GM11168 (cell line): ENCODE data around the gene SH3BP4.

Source experiments
- in situ Hi-C: fragments of 300-500 bp; cut with MboI; formaldehyde crosslinking; loops from one replicate; pipeline ENCODE4 v1.12.0; 2022; ENCODE audit warnings: low sequenced_read_pairs; ENCODE audit not compliant: unreplicated experiment

The SH3BP4 gene

DNA sequence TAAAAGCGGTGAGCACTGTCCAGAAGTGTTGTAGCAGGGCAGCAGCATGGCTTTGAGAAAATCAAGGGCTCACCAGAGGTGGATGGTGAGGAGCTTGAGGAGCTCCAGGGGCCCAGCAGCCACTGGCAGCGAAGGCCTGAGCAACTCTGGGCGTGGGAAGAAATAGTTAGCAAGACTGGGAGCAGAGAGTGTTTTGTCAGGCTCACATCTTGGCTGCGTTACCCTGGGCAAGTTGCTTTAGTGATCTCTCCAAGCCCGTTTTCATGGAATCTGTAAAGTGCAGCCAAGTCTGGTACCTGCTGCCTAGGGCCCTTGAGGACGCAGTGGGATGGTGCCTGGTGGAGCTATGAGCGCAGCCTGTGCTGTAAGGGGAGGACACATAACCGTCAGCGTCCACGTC is 78.3 kb downstream of the SH3BP4 start:
- in situ Hi-C loops: no loop called here

DNA sequence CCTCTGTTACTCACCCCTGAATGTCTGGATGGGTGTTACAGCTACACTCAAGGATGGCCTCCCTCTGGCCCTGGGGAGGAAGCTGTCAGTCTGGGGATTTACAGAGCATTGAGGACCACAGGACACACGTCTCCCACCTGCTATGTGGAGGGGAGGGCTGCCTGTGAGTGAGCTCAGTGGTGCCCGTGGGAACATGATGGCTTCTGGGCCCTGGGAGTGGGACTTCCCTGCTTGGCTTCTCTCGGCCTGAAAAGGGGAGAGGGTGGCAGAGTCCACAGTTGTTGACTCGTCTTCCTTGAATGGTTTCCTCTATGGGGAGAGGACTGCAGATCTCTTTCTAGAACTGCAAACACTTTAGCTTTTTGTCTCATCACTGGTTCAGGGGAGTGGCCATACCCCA is 79.1 kb downstream of the SH3BP4 start:
- in situ Hi-C loops: no loop called here

DNA sequence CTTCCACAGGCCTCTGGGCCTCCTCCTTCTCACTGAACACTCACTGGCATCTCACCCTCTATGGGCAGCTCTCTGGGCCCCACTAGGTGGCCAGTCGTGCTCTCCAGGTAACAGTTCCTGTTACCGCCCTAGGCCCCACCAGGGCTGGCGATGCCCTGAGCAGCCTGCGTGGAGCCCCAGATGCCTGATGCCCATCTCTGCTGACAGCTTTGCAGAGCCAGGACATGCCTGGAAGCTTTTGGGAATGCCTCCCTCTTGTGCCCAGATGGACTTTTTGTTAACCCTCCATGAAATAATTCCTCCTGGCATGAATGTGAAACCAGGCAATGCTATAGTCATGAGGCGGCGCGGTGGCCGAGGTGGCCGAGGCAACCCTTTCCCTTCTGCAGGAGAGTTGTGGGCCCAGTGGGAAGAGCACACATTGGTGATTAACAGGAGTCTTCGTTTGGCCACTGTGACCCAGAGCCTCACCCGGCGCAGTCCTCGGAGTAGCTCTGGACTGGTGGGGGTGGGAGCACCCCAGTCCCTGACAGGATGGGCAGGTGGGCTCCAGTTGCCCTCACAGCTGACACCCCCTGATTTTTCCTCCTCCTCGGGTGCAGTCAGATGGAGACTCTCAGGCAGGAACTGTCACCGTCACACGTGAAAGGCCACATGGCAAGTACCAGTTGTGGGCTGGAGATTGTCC is 80.0 kb downstream of the SH3BP4 start:
- in situ Hi-C loops: no loop called here

DNA sequence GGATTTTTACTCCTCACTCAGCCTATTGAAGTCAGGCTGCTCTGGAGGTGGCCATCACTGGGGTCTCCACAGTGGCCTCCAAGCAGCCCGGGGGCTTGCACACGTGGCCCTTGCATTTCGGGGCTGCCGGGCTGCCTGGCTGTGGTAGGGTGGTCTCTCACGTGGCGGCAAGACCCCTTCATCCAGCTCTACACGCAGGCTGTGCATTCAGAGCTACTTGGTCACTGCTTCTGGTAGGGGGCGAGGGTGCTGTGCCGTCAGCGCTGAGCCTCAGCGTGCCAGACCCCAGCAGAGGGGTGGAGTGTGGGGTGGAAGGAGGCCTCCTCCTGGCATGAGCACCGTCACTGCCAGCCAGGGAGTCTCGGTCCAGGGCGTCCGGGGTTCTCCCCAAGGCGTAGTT is 80.6 kb downstream of the SH3BP4 start:
- in situ Hi-C loops: no loop called here

DNA sequence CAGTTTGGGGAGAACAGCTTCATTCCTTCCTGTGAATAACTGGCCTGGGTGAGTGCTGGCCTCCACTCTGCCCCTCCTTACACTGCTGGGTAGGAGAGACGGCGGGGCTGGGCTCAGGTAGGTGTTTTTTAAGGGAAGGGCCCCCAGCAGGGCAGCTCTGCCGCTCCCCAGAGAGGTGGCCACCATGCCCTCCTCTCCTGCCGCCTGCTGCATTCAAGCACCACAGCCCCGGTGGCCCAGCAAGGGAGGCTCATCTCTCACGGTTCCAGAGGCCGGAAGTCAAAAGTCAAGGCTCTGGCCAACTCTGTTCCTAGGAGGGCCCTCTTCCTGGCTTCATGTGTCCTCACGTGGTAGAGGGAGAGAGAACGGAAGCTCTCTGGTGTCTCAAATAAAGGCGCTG is 81.1 kb downstream of the SH3BP4 start:
- in situ Hi-C loops: no loop called here

DNA sequence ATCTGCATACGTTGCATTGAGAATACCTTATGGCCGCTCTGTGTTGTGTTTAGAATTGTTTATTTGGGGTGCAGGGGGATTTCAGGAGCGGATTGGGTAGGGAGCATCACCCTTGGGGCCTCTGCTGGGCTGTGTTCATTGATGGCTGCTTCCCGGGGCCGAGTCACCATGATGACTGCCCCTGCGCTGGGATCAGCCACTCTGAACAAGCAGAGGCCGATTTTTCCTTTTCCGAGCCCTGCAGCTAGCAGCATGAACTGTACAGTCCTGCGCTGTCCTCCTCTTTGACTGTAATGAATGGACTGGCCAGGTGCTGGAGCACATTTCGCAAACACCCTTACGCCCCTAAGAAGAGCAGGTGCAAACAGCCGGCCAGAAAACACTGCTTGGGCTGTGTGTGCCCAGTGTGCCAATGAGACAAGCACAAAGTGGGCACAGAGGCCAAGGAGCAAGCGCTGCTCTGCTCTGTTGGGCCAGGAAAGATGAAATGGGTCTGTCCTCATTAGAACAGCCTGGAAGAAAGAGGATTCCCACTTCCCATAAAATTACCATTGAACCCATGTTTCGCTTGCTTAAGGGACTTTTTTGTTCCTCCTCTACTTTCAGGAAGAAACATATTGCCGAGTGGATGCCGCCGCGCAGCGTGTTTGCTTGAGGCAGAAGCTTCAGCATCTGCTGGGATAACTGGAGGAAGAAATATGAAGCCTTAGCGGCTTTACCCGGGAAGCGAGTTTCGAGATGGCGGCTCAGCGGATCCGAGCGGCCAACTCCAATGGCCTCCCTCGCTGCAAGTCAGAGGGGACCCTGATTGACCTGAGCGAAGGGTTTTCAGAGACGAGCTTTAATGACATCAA is 82.7 kb downstream of the SH3BP4 start:
- in situ Hi-C loops: no loop called here

DNA sequence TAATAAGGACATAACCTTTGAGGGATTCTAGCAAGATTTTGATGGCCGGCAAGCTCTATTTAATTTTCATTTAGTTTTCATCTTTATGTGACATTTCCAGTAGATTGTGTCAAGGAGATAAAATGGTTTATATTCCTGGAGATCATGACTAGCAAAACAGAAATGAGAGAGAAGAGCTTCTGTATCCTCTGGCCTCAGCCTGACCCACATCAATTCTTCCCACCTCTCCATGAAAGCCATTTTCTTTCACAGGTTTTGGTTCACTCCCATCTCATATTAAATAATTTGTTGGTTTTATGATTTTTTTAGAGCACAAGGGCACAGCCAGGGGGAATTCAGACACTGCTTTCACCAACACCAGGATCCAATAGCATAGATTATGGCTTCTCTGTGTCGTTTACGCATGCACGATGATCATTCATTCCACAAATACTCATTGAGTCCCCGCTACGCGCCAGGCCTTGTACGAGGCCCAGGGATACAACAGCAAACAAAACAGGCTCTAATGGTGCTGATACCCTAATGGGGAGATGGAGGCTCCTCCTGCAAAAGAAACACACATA is 85.9 kb downstream of the SH3BP4 start:
- in situ Hi-C loops: no loop called here

DNA sequence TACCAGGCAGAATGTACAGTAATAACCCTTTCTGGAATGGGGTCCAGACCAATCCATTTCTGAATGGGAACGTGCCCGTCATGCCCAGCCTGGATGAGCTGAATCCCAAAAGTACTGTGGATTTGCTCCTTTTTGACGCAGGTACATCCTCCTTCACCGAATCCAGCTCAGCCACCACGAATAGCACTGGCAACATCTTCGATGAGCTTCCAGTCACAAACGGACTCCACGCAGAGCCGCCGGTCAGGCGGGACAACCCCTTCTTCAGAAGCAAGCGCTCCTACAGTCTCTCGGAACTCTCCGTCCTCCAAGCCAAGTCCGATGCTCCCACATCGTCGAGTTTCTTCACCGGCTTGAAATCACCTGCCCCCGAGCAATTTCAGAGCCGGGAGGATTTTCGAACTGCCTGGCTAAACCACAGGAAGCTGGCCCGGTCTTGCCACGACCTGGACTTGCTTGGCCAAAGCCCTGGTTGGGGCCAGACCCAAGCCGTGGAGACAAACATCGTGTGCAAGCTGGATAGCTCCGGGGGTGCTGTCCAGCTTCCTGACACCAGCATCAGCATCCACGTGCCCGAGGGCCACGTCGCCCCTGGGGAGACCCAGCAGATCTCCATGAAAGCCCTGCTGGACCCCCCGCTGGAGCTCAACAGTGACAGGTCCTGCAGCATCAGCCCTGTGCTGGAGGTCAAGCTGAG is 89.6 kb downstream of the SH3BP4 start:
- in situ Hi-C loops: no loop called here

DNA sequence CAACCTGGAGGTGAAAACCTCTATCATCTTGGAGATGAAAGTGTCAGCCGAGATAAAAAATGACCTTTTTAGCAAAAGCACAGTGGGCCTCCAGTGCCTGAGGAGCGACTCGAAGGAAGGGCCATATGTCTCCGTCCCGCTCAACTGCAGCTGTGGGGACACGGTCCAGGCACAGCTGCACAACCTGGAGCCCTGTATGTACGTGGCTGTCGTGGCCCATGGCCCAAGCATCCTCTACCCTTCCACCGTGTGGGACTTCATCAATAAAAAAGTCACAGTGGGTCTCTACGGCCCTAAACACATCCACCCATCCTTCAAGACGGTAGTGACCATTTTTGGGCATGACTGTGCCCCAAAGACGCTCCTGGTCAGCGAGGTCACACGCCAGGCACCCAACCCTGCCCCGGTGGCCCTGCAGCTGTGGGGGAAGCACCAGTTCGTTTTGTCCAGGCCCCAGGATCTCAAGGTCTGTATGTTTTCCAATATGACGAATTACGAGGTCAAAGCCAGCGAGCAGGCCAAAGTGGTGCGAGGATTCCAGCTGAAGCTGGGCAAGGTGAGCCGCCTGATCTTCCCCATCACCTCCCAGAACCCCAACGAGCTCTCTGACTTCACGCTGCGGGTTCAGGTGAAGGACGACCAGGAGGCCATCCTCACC is 90.2 kb downstream of the SH3BP4 start:
- in situ Hi-C loops: no loop called here

DNA sequence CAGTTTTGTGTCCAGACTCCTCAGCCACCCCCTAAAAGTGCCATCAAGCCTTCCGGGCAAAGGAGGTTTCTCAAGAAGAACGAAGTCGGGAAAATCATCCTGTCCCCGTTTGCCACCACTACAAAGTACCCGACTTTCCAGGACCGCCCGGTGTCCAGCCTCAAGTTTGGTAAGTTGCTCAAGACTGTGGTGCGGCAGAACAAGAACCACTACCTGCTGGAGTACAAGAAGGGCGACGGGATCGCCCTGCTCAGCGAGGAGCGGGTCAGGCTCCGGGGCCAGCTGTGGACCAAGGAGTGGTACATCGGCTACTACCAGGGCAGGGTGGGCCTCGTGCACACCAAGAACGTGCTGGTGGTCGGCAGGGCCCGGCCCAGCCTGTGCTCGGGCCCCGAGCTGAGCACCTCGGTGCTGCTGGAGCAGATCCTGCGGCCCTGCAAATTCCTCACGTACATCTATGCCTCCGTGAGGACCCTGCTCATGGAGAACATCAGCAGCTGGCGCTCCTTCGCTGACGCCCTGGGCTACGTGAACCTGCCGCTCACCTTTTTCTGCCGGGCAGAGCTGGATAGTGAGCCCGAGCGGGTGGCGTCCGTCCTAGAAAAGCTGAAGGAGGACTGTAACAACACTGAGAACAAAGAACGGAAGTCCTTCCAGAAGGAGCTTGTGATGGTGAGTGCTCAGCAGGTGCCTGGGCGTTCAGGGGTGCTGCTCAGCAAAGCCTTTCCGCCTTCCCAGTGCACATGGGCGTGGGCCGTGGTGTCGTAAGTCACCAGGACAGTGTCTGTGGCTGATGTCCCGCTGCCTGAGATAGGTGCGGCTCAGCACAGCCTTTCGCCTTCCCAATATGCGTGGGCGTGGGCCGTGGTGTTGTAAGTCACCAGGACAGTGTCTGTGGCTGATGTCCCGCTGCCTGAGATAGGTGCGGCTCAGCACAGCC is 91.0 kb downstream of the SH3BP4 start:
- in situ Hi-C loops: no loop called here

DNA sequence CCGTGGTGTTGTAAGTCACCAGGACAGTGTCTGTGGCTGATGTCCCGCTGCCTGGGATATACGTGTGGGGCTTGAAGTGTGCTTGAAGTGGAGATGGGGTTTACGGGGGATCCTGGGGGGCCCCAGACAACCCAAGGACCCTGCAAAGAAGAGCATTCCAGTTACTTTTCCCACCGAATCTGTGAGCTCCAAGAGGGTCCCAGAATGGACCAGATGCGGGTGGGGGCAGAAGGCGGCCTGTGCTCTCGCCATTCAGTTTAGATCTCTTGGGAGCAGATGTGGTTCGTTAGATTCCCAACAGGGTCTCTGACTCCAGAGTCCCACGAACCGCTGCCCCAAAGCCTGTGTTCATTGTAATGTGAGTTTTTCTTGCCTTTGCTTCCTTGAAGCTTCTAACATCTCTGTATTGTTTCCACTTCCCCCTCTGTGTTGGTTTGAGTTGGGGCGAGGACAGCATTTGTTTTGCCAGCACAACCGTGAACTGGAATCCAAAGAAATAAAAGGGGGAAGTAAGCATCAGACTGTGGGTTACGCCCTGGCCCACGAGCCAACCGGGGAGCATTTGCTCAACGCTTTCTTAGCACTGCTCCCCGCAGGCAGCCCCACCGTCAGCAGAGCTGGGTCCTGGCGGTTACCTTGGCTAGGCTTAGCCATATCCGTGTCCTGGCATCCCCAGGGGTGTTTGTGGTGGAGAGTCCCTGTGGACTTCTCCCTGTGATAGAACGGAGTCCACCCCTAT is 92.1 kb downstream of the SH3BP4 start:
- in situ Hi-C loops: no loop called here

DNA sequence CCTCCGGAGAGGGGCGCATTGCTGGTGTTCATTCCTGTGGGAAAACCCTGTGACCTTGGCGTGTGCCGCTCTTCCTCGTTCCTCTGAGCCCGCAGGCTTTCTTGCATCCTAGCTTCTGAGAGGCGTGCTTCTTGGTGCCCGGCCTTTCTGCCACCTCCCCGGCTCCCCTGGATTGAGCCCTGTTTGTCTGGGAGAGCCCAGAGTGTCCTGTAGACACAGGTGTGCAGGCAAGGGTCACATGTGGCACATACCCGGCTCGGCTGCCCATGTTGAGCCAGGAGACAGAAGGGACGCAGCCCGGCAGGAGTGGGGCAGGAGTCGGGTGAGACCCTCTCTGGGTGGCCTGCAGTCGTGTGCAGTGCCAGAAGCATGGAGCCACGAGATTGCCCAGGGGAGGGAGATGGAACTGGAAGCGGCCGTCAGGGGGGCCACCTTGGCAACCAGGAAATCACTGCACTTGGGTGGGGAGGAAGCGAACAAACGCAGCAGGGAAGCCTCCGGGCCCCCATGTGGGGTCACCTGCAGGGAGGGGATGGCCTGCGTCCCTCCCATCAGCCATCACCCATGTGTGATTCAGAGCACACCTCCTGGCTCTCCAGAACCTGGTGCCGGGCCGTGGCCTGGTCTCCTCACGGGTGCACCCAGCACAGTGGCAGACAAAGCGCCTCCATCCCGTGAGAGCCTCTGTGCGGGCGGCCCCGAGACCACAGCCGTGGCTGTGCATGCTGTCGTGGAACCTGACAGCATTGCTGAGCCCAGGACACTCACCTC is 92.9 kb downstream of the SH3BP4 start:
- in situ Hi-C loops: no loop called here

DNA sequence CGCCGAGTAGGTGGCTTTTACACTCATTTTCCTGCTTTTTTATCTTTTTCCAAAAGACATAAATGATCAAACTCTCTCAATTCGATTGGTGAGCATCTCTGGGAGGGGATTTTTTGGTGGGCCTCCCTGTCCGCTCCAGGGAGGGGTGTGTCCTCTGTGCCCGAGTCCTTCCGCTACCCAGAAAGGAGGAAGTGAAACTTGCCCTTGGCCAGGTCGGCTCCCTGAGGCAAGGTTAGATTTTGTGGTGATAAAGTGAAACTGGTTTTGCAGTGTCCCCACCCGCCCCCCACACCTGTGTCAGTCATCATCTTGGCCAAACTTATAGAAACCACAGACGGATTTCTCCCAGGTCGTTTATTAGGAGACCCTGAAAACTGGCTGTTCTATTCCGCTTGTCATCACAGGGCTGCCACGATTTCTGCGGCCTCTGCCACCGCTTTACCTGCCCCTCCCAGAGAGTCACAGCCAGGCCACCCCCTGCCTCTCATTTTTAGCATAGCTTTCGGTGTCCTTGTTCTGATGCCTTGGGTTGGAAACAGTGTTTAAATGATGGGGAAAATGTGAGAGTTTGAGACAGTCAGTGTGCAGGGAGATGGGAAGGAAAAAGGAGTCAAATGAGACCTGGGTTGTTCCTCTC is 93.6 kb downstream of the SH3BP4 start:
- in situ Hi-C loops: no loop called here

DNA sequence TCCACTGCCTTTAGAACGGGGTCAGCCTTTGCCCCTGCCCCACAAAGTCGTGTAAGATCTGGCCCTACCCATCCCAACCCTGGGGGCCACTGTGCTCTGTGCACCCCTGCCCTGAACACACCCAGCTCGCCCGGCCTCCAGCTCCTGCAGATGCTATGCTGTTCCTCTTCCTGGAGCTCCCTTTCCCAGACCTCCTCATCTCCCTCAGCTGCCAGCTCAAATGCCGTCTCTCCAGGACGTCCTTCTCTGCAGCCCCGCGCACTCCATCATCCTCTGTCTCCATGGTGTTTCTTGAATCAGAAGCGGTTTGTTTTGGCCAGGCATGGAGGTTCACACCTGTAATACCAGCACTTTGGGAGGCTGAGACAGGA is 94.1 kb downstream of the SH3BP4 start:
- in situ Hi-C loops: no loop called here

DNA sequence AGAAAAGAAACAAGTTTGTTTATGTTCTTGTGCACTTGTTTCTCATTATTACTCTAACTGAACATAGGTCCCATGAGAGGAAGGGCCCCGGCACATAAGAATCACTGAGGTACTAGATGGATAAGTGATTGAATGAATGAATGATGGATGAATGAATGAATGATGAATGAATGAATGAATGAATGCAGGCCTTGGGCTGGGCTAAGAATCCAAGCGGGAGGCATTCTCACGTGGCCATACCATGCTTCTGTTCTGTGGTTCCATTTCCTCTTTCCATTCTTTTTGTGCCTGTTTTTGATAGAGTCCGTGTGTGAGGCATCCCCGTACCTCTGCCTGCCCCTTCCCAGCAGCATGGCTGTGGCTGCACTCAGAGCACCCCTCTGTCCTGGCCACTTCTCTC is 94.8 kb downstream of the SH3BP4 start:
- in situ Hi-C loops: no loop called here

DNA sequence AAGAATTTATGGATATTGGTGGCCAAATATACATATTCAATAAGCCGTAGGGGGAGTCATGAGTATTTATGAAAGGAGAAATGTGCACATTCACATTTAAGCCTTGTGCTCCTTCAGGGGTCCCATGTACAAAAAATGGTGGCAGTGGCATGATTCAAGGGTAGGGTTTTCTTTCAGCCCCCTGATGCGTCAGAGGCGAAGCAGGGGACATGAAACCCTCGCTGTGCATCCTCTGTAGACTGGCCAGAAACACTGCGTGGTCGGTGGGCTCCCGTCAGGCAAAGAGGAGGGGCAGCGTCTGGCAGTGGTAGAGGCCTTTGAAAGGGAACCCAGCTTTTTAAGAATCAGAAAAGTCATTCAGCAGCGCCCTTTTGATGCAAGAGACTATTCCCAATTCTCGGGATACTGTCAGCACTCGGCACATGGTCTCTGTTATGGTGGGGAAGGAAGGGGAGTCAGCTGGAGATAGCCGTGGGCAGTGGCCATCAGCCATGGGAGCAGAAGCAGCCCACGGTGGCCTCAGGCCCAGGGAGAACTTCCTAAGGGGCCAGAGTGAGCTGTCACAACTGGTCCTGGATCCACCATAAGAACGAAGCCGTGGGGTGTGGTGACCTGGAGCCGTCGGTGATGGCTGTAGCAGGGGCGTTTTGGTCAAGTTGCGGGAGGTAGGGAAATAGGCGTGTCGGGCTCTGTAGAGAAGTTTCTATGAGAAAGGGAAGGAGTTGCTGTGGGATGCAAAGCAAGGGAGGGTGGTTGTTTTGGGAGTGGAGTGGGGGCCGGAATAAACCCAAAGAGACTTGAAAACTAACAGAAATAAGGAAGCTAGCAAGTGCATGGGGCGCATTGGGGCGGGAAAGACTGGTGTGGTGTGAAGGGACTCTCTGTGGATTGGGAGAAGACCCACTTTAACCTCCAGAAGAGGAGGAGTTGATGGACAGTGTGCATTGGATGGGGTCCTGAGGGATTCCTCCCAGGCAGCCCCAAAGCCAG is 95.6 kb downstream of the SH3BP4 start:
- in situ Hi-C loops: no loop called here
